ENCODE results near the gene UGT8.

GRCh38 chr4:114673306-114673705, 74.7 kb downstream of the UGT8 start:
- TF ChIP-seq ZNF565 (CRISPR knock-in tag; conservative IDR thresholded peaks at IDR 0.05; ENCODE audit: low read depth) (no peak), GLIS3 (CRISPR knock-in tag; IDR thresholded peaks at IDR 0.05) (no peak), BACH2 (CRISPR knock-in tag; IDR thresholded peaks at IDR 0.05; ENCODE audit: borderline replicate concordance) (no peak), RARB (CRISPR knock-in tag; IDR thresholded peaks at IDR 0.05) (no peak), ZFP3 (CRISPR knock-in tag; IDR thresholded peaks at IDR 0.05) (no peak), ZNF70 (CRISPR knock-in tag; IDR thresholded peaks at IDR 0.05) (no peak)

Measured in SK-N-SH treated with all-trans-retinoic acid at 6 μM for 48 hours (cell line).